MM.1S (cell line): ENCODE measurements around the gene ZNF618.

ENCODE experiments used
- CTCF ChIP-seq: fragments of 300-600 bp; sonication (generic); IDR thresholded peaks from 2 replicates; pipeline ENCODE4 v1.5.1; 2016; ENCODE audit warnings: antibody characterized with exemption, low read length, mixed read lengths
- EZH2 ChIP-seq: fragments of 300-600 bp; sonication (generic); optimal IDR thresholded peaks from 2 replicates; pipeline ENCODE3; 2017; ENCODE audit warnings: low read depth, mild to moderate bottlenecking, antibody characterized with exemption, low read length, mixed read lengths
- EZH2phosphoT487 ChIP-seq: fragments of 300-600 bp; sonication (generic); IDR thresholded peaks from 2 replicates; pipeline ENCODE4 v1.6.1; 2018; ENCODE audit warnings: antibody characterized with exemption, low read length

- TF ChIP-seq CTCF (peak; percentile 24), EZH2phosphoT487 (no peak), EZH2 (no peak)
Observed at GRCh38 chr9:113876151-113876992, at the start of gene ZNF618.
